Activated CD4-positive, alpha-beta memory T cell treated with anti-CD3 and anti-CD28 coated beads for 36 hours (primary cell): ENCODE measurements around the gene WDR5. TPM values are rescaled to one million over a fixed set of nuclear protein-coding genes. Genes with fewer than 3 reads are reported as not detected.

Experiments used
- CTCF ChIA-PET: fragments of 350-600 bp; sonication (Branson Sonifier 250); formaldehyde crosslinking; loops from one replicate; lab custom pipeline; 2021; ENCODE audit warnings: antibody characterized with exemption, inconsistent platforms; lab: Charles Lee
- POLR2A ChIA-PET: fragments of 350-600 bp; sonication (Branson Sonifier 250); formaldehyde crosslinking; loops from one replicate; lab custom pipeline; 2021; ENCODE audit warnings: antibody characterized with exemption; lab: Charles Lee
- DNase-seq: peaks from one replicate; pipeline ENCODE4 v3.0.0-alpha.2; 2020
- H3K27ac Mint-ChIP-seq: one replicate; pipeline ENCODE4 v1.8.0; 2021; ENCODE audit warnings: mixed read lengths
- H3K27me3 Mint-ChIP-seq: one replicate; pipeline ENCODE4 v1.8.0; 2021; ENCODE audit warnings: mixed read lengths
- H3K36me3 Mint-ChIP-seq: one replicate; pipeline ENCODE4 v1.8.0; 2021; ENCODE audit warnings: mixed read lengths
- H3K4me1 Mint-ChIP-seq: one replicate; pipeline ENCODE4 v1.8.0; 2021; ENCODE audit warnings: low read depth, mixed read lengths
- H3K4me3 Mint-ChIP-seq: one replicate; pipeline ENCODE4 v1.8.0; 2021; ENCODE audit warnings: mild to moderate bottlenecking, mixed read lengths
- H3K9me3 Mint-ChIP-seq: one replicate; pipeline ENCODE4 v1.8.0; 2021; ENCODE audit warnings: mixed read lengths
- intact Hi-C: fragments of 100-400 bp; cut with micrococcal nuclease; formaldehyde crosslinking; loops from one replicate; pipeline ENCODE4 v1.15.1; 2023
- total RNA-seq, 2 experiments: library from RNA; stranded (reverse); gene quantifications; one replicate each; pipeline ENCODE4 v1.2.3, GENCODE V29; 2021

Gene WDR5
- total RNA-seq, 2 experiments from 2014 or later, result 41.6 to 43.0 TPM

GRCh38 chr9:134187110-134187531 lies 51.2 kb downstream of the WDR5 start:
- Mint-ChIP-seq H3K4me3 (no peak overlapping the region), H3K4me1 (peaks cover 12% of the 10 kb centered on the region), H3K36me3 (no peaks in the 10 kb centered on the region), H3K27me3 (no peaks in the 10 kb centered on the region), H3K27ac (no peak overlapping the region), H3K9me3 (no peaks in the 10 kb centered on the region)
- intact Hi-C loops, result no loop called here
- ChIA-PET POLR2A (no interaction called here), CTCF (no interaction called here)
- DNase-seq, result no peak

- Mint-ChIP-seq H3K27ac (no peak overlapping the region), H3K36me3 (no peaks in the 10 kb centered on the region), H3K9me3 (no peaks in the 10 kb centered on the region), H3K27me3 (no peaks in the 10 kb centered on the region), H3K4me3 (no peak overlapping the region), H3K4me1 (peaks cover 5% of the 10 kb centered on the region)
- no peak for DNase-seq
- ChIA-PET POLR2A (no interaction called here), CTCF (no interaction called here)
- intact Hi-C loops, result no loop called here
Measured at GRCh38 chr9:134187891-134188385, 52.1 kb downstream of the WDR5 start.

DNA sequence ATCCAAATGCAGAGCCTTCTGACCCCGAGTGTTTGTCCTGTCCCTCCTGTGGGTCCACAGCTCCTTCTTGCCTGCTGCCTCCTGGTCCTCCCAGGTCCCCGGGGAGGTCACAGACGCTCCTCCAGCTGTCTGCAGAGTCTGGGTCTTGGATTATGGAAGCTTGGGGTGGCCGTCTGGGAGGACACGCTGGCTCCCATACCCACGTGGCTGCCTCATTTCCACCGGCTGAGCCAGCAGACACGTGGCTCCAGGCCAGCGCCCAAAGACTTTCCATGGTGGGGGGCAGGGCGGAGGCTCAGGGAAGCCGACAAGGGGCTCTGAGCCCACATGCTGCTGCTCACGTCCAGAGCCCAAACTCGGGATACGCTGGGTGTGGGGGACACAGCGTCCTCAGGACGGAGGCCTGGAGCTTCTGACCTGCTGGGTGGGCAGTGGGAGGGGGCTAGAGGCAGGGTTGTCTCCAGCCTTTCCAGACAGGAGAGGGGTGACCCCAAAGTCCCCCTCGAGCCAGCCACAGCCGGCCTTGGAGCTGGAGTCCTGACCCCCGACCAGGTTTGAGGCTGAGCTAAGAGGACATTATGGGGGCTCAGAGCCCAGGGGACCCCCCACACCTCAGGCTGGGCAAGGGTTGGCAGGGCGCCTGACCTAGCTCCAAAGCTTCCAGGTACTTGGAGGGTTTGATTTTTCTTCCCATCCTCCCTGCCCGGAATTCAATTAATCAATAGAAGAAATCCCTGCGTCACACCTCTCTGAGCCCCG lies 52.7 kb downstream of the WDR5 start:
- no peaks in the 10 kb centered on the region for H3K36me3 Mint-ChIP-seq
- no peak overlapping the region for H3K27ac Mint-ChIP-seq
- no peaks in the 10 kb centered on the region for H3K9me3 Mint-ChIP-seq
- H3K4me3 Mint-ChIP-seq, result no peak overlapping the region
- intact Hi-C loops, result no loop called here
- DNase-seq, result no peak
- ChIA-PET CTCF (no interaction called here), POLR2A (no interaction called here)
- H3K4me1 Mint-ChIP-seq, result peaks cover 5% of the 10 kb centered on the region
- no peaks in the 10 kb centered on the region for H3K27me3 Mint-ChIP-seq

GRCh38 chr9:134189145-134189469 lies 53.2 kb downstream of the WDR5 start:
- Mint-ChIP-seq H3K27me3 (no peaks in the 10 kb centered on the region), H3K27ac (no peak overlapping the region), H3K9me3 (no peaks in the 10 kb centered on the region), H3K36me3 (no peaks in the 10 kb centered on the region), H3K4me1 (peaks cover 5% of the 10 kb centered on the region), H3K4me3 (no peak overlapping the region)
- ChIA-PET POLR2A (no interaction called here), CTCF (interaction anchor here (1.2 kb wide), 1 partner anchor 17 kb away, joined by 3 read pairs; no protein-coding TSS in a partner anchor)
- no peak for DNase-seq
- intact Hi-C loops, result no loop called here

DNA sequence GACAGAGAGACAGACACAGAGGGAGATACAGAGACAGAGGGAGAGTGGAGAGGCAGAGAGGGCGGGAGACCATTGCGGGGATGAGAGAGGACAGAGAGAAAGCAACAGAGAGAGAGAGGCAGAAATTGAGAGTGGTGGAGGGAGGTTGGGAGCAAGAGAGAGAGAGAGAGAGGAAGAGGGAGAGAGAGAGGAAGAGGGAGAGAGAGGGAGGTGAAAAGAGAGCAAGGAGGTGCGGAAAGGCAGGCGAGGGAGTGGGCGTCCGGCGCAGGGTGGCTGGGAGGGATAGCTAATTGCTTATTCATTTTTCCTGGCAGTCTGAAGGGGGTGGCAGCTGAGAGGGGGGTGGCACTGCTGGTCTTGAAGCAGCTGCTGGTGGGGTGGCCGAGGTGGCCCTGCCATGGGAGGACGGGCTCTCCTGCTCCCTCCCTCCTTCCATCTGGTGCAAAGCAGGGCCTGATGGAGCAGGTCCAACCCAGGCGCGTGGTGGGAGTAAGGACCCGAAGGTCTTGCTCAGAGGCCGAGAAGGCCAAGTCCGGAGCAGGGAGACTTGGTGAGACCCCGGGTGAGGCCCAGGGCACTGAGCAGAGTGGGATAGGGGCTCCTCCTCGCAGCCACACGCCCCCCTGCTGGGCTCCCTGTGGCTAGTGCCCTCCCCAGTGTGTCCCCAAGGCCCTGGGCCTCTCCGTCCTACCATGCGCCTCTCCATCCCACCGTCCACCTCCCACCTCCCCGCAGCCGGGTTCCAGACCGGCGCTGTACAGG lies 53.8 kb downstream of the WDR5 start:
- ChIA-PET POLR2A (no interaction called here), CTCF (interaction anchor here (1.2 kb wide), 1 partner anchor 18 kb away, joined by 3 read pairs; no protein-coding TSS in a partner anchor)

DNA sequence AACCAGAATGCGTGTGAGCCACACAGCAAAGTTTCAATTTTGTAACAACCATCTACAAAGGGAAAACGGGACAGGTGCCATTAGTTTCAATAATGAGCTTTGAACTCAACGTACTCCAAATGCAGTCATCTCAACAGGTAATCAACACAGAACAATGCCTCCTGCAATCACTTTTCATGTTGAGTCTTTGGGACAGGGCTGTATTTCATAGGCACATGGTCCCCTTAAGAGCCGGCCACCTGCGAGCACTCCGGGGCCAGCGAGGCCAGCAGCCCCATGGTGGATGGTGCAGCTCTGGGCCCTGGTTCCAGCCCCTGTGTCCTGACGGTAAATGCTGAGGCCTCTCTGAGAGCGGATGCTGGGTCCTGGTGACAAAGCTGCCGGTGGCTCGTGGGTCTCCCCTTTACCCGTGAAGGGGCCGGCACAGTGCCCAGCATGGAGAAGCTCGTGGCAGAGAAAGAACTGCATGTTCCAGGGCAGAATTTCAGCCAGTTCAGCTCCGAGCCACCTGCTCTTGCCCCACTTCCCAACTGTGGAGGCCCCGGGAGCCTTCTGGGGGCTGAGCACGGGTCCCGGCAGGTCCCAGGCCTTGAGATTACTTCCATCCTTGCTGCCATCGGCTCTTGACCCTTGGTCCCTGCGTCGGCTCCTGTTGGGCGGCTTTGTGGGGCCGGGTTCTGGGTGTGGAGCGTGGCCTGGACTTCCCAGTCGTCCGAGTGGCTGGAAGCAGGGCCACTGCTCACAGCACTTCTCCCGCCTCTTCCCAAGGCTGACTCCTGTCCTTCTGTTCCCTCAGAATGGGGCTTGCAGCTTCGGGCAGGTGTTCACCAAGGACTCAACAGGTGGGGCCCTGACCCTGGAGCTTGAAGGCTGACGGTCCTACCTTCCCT lies 54.6 kb downstream of the WDR5 start:
- POLR2A ChIA-PET, result no interaction called here
- Mint-ChIP-seq H3K4me1 (peaks cover 5% of the 10 kb centered on the region), H3K27ac (no peak overlapping the region), H3K9me3 (no peaks in the 10 kb centered on the region), H3K4me3 (no peak overlapping the region), H3K27me3 (no peaks in the 10 kb centered on the region), H3K36me3 (no peaks in the 10 kb centered on the region)
- DNase-seq, result no peak
- CTCF ChIA-PET, result interaction anchor here (1.2 kb wide), 1 partner anchor 19 kb away, joined by 3 read pairs; no protein-coding TSS in a partner anchor
- intact Hi-C loops, result no loop called here

More for the DNA sequence above, 53.8 kb downstream of the WDR5 start:
- Mint-ChIP-seq H3K4me1 (peaks cover 5% of the 10 kb centered on the region), H3K4me3 (no peak overlapping the region), H3K27ac (no peak overlapping the region), H3K9me3 (no peaks in the 10 kb centered on the region), H3K36me3 (no peaks in the 10 kb centered on the region), H3K27me3 (no peaks in the 10 kb centered on the region)
- no peak for DNase-seq
- intact Hi-C loops, result no loop called here

DNA sequence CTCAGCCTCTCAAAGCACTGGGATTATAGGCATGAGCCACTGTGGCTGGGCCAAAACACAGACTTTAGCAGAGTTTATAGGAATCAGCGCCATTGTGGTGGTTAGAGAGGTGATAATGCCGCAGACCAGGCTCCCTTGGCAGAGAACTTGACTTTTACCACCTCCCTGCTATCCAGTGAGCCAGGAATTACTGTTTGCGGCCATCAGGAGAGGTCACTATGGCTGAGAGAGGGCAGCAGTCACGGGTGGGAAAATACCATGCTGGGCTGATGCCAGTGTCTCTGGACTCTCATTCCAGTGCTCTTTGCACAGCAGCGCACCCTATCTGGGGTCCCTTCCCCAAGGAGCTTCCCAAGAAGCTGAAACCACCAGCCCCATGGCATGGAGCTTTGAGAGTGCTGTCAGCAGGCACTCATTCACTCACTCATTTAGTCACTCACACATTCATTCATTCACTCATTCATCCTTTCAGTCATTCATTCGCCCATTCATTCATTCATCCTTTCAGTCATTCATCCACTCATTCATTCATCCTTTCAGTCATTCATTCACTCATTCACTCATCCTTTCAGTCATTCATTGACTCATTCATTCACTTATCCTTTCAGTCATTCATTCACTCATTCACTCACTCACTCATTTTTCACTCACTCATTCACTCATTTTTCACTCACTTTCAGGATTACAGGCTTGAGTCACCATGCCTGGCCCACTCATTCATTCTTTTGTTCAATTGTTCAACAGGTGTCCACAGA lies 55.8 kb downstream of the WDR5 start:
- intact Hi-C loops, result no loop called here

DNA sequence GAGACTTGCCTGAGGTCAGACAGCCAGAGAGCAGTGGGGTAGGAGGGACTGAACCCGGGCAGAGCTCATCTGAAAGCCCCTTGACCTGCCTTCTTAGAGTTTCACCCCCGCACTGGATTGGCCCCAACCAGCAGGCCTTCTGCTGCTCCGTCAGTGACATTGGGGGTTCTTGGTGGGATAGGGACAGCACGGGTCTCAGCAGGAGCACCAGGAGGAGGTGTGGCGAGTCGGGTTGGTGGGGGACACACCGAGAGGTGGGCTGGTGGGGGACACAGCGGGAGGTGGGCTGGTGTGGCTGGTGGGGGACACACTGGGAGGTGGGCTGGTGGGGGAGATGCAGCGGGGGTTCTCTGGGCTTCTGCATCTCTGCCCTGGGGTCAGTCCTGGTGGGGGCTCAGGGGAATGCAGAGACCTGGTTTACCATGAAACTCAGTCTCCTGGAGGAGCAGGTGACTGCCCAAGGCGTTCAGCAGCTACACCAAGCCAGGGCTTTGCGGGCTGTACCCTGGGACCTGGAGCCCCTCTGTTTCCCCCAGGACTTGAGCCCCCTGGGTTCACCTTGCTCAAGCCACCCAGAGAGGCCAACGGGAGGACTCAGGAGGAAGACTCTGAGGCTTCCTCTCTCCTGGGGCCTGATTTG lies 56.5 kb downstream of the WDR5 start:
- ChIA-PET CTCF (no interaction called here), POLR2A (no interaction called here)
- no peak overlapping the region for H3K4me3 Mint-ChIP-seq

More for the DNA sequence above, 55.8 kb downstream of the WDR5 start:
- Mint-ChIP-seq H3K27me3 (no peaks in the 10 kb centered on the region), H3K27ac (no peak overlapping the region), H3K9me3 (no peaks in the 10 kb centered on the region), H3K4me3 (no peak overlapping the region), H3K4me1 (peaks cover 6% of the 10 kb centered on the region), H3K36me3 (no peaks in the 10 kb centered on the region)
- no peak for DNase-seq
- POLR2A ChIA-PET, result no interaction called here
- CTCF ChIA-PET, result no interaction called here

GRCh38 chr9:134192951-134193731 lies 57.3 kb downstream of the WDR5 start:
- H3K4me1 Mint-ChIP-seq, result peaks cover 6% of the 10 kb centered on the region
- intact Hi-C loops, result no loop called here
- CTCF ChIA-PET, result no interaction called here

More for the DNA sequence above, 56.5 kb downstream of the WDR5 start:
- Mint-ChIP-seq H3K4me1 (peaks cover 6% of the 10 kb centered on the region), H3K9me3 (no peaks in the 10 kb centered on the region), H3K27ac (no peak overlapping the region), H3K36me3 (no peaks in the 10 kb centered on the region), H3K27me3 (no peaks in the 10 kb centered on the region)
- intact Hi-C loops, result no loop called here
- DNase-seq, result no peak

DNA sequence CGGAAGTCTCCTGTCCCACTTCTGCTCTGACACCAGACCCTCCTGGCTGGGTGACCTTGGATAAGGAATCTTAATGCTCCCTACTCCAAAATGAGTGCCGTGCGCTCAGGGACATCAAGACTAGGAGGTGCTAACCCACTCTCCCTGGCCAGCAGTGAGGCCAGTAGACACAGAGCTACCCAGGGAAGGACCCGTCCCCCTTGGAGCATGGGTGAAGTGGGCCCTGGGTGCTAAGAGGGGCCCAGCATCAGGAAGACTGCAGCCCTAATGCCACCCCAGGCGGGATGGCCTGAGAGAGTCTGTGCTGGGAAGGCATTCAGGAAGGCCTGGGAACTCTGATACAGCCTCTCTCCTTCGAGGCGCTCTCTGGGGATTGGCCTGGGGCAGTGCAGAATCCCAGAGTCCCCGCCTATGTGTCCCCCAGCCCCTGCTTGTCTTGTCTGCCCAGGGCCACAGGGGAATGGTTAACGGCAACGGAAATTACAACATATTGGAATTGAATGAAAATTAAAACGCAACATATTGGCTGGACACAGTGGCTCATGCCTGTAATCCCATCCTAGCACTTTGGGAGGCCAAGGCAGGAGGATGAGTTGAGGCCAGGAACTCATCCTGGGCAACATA lies 58.1 kb downstream of the WDR5 start:
- H3K27ac Mint-ChIP-seq, result no peak overlapping the region
- POLR2A ChIA-PET, result no interaction called here
- no peaks in the 10 kb centered on the region for H3K36me3 Mint-ChIP-seq
- no peak for DNase-seq
- intact Hi-C loops, result no loop called here
- H3K9me3 Mint-ChIP-seq, result no peaks in the 10 kb centered on the region
- H3K27me3 Mint-ChIP-seq, result no peaks in the 10 kb centered on the region
- CTCF ChIA-PET, result no interaction called here
- peaks cover 10% of the 10 kb centered on the region for H3K4me1 Mint-ChIP-seq
- no peak overlapping the region for H3K4me3 Mint-ChIP-seq

More at GRCh38 chr9:134192951-134193731, 57.3 kb downstream of the WDR5 start:
- Mint-ChIP-seq H3K27ac (no peak overlapping the region), H3K4me3 (no peak overlapping the region), H3K9me3 (no peaks in the 10 kb centered on the region), H3K27me3 (no peaks in the 10 kb centered on the region), H3K36me3 (no peaks in the 10 kb centered on the region)
- POLR2A ChIA-PET, result no interaction called here
- DNase-seq, result no peak
